ENCODE results near the gene AK3.

- TF ChIP-seq SP1 (IDR thresholded peaks at IDR 0.05) = no peak
- no peak for TF ChIP-seq TARDBP (IDR thresholded peaks at IDR 0.05)
- TF ChIP-seq SUZ12 (IDR thresholded peaks at IDR 0.05) = no peak
- TF ChIP-seq HDGF (IDR thresholded peaks at IDR 0.05; ENCODE audit: borderline replicate concordance) = no peak
- TF ChIP-seq BHLHE40 (IDR thresholded peaks at IDR 0.05; ENCODE audit: borderline replicate concordance) = no peak
- TF ChIP-seq FOXA1 (IDR thresholded peaks at IDR 0.05) = no peak
- no peak for TF ChIP-seq NFRKB (IDR thresholded peaks at IDR 0.05)
- TF ChIP-seq PKNOX1 (IDR thresholded peaks at IDR 0.05) = no peak
- no peak for TF ChIP-seq ZNF384 (IDR thresholded peaks at IDR 0.05)
- no peak for TF ChIP-seq FOXM1 (IDR thresholded peaks at IDR 0.05; ENCODE audit: borderline replicate concordance)
- no peak for TF ChIP-seq ARNT (IDR thresholded peaks at IDR 0.05)
- TF ChIP-seq ELF4 (IDR thresholded peaks at IDR 0.05) = no peak
- no peak for TF ChIP-seq CTBP1 (IDR thresholded peaks at IDR 0.05; ENCODE audit: borderline replicate concordance)
- no peak for TF ChIP-seq FOXK2 (IDR thresholded peaks at IDR 0.05)
These were observed 1.2 kb upstream of the AK3 start for GRCh38 chr9:4742246-4742645.

Measured in HEK293T (cell line).